DND-41 (cell line): ENCODE data around the gene SMIM41.
"Not testable (repeated sequence)": the region's sequence is repeated elsewhere in the genome, so short reads cannot be mapped to it uniquely, and the experiment has no call there.

Experiments used
- EZH2 ChIP-seq: IDR thresholded peaks from 3 replicates; pipeline ENCODE4 v1.6.1; 2012; ENCODE audit warnings: borderline replicate concordance, low read depth, mild to moderate bottlenecking, moderate library complexity, low read length, inconsistent platforms; ENCODE audit not compliant: severe bottlenecking
- TF ChIP-seq, protein P1 (sequence below): IDR thresholded peaks from 2 replicates; pipeline ENCODE4 v1.5.1; 2012; ENCODE audit warnings: borderline replicate concordance, low read length, moderate library complexity, mild to moderate bottlenecking; ENCODE audit not compliant: poor library complexity, severe bottlenecking; ENCODE audit errors: extremely low read depth

DNA sequence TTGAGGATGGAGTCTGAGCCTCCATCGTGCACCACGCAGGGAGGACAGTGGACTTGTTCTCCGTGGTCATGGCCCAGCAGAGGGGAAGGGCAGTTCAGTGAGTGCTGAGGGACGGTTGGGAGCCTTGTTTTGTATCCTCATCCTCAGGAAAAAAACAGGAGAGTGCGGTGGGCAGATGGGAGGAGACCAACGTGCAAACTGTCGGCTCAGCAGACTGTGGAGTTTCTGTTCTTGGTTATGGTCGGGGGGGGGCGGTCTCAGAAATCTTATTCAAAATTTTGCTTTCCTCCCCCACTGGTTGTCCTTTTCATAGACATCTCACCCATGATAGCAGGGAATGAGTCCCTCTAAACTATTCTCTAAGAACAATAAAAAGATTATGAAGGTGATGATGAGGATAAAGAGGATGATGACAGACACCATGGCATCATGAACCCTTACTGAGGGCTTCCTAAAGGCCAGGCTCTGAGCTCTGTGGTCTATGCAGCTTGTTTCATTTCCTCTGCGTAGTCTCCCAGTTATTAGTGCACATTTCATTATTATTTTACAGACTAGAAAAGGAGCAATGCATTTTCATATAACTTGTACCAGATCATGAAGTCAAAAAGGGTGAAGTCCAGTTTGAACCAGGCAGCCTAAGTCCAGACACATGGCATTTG is 25.1 kb downstream of the SMIM41 start:
- TF ChIP-seq, protein P1, sequence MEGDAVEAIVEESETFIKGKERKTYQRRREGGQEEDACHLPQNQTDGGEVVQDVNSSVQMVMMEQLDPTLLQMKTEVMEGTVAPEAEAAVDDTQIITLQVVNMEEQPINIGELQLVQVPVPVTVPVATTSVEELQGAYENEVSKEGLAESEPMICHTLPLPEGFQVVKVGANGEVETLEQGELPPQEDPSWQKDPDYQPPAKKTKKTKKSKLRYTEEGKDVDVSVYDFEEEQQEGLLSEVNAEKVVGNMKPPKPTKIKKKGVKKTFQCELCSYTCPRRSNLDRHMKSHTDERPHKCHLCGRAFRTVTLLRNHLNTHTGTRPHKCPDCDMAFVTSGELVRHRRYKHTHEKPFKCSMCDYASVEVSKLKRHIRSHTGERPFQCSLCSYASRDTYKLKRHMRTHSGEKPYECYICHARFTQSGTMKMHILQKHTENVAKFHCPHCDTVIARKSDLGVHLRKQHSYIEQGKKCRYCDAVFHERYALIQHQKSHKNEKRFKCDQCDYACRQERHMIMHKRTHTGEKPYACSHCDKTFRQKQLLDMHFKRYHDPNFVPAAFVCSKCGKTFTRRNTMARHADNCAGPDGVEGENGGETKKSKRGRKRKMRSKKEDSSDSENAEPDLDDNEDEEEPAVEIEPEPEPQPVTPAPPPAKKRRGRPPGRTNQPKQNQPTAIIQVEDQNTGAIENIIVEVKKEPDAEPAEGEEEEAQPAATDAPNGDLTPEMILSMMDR = not testable (repeated sequence)
- TF ChIP-seq EZH2 = not testable (repeated sequence)
